CD4-positive, alpha-beta T cell treated with Interleukin-15 for 1 hour (primary cell): Measurements from ENCODE around the gene MRPL18.
"Not testable (repeated sequence)": the region's sequence is repeated elsewhere in the genome, so short reads cannot be mapped to it uniquely, and the experiment has no call there.

Experiments
- DNase-seq: peaks from one replicate; pipeline ENCODE4 v3.0.0-alpha.2; 2020

MRPL18 gene

GRCh38 chr6:159790149-159790955, at the start of gene MRPL18:
MRPL18 (plus strand) TSS chr6:159790467; CDS start chr6:159790588, 121 bp downstream.
- peak; percentile 92 for DNase-seq

GRCh38 chr6:159742165-159742564, 48.1 kb upstream of the MRPL18 start:
- DNase-seq = no peak

GRCh38 chr6:159745081-159745480, 45.2 kb upstream of the MRPL18 start:
- DNase-seq = no peak

GRCh38 chr6:159746759-159747158, 43.5 kb upstream of the MRPL18 start:
- DNase-seq = no peak

- DNase-seq = not testable (repeated sequence)
Observed at GRCh38 chr6:159748127-159748526, 42.1 kb upstream of the MRPL18 start.

GRCh38 chr6:159751448-159751847, 38.8 kb upstream of the MRPL18 start:
- no peak for DNase-seq

- DNase-seq = no peak
Observed at GRCh38 chr6:159753081-159753872, 37.0 kb upstream of the MRPL18 start.

- no peak for DNase-seq
Observed at GRCh38 chr6:159754401-159754800, 35.9 kb upstream of the MRPL18 start.

- no peak for DNase-seq
Observed at GRCh38 chr6:159754959-159755914, 35.0 kb upstream of the MRPL18 start.

GRCh38 chr6:159756508-159756907, 33.8 kb upstream of the MRPL18 start:
- DNase-seq = no peak

GRCh38 chr6:159758031-159759001, 32.0 kb upstream of the MRPL18 start:
- DNase-seq = no peak

GRCh38 chr6:159759645-159760044, 30.6 kb upstream of the MRPL18 start:
- DNase-seq = no peak

GRCh38 chr6:159760602-159761057, 29.6 kb upstream of the MRPL18 start:
- no peak for DNase-seq

GRCh38 chr6:159761129-159761872, 29.0 kb upstream of the MRPL18 start:
- DNase-seq = no peak

GRCh38 chr6:159761873-159762680, 28.2 kb upstream of the MRPL18 start, which contains the start of gene ACAT2:
ACAT2 (plus strand) TSS chr6:159762045; CDS start chr6:159762088, 43 bp downstream.
- peak; percentile 94 for DNase-seq

- peak; percentile 54 for DNase-seq
Observed at GRCh38 chr6:159762681-159763293, 27.5 kb upstream of the MRPL18 start.

- DNase-seq = no peak
Observed at GRCh38 chr6:159766906-159767305, 23.4 kb upstream of the MRPL18 start.

GRCh38 chr6:159769470-159769869, 20.8 kb upstream of the MRPL18 start:
- no peak for DNase-seq

- no peak for DNase-seq
Observed at GRCh38 chr6:159772196-159772595, 18.1 kb upstream of the MRPL18 start.
